HG02885 (cell line): Measurements from ENCODE around the gene AVPR2.

ENCODE experiments used
- ATAC-seq: cut with Tn5 transposase; IDR thresholded peaks from one replicate; pipeline ENCODE4 v1.9.1; 2021; ENCODE audit warnings: mild to moderate bottlenecking; ENCODE audit not compliant: unreplicated experiment, poor library complexity

The AVPR2 gene

GRCh38 chrX:153884590-153884989, 19.9 kb upstream of the AVPR2 start:
- ATAC-seq, result no peak

DNA sequence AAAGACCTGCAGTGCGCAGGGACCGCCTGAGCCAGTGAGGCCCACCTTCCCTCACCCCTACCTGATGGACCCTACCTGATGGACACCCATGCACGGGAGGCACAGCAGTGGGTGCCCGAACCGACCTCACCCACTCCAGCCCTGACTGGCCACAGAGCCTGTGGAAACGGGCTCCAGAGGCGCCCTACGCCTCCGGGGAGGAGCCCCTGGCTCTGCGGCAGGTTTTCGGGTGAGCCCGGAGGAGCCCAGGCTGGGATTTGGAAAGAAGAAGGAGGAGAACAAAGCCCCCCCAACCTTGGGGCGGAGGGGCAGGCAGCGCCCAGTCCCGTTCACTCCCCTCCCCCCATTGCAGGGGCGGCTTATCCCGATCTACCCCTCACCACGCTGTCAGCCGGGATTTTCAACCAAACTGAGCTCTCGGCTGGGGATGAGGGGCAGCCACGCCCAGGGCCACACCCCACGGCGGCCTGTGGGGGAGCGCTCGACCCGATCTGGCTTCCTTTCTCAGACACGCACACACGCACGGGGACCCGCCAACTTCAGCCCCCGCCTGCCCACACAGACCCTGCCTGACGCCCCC, 19.2 kb upstream of the AVPR2 start:
- ATAC-seq, result no peak

- no peak for ATAC-seq
These were observed 18.2 kb upstream of the AVPR2 start, which contains the start of gene L1CAM for GRCh38 chrX:153885968-153886903. TSS of gene L1CAM (minus strand) at chrX:153886173. CDS start at chrX:153875836, 10,337 bp downstream.

GRCh38 chrX:153886915-153887314, 17.6 kb upstream of the AVPR2 start:
- ATAC-seq, result no peak

- no peak for ATAC-seq
These were observed 17.1 kb upstream of the AVPR2 start for GRCh38 chrX:153887385-153887784.

- ATAC-seq, result no peak
These were observed 16.1 kb upstream of the AVPR2 start for GRCh38 chrX:153888344-153888743.

GRCh38 chrX:153889123-153889522, 15.3 kb upstream of the AVPR2 start:
- no peak for ATAC-seq

DNA sequence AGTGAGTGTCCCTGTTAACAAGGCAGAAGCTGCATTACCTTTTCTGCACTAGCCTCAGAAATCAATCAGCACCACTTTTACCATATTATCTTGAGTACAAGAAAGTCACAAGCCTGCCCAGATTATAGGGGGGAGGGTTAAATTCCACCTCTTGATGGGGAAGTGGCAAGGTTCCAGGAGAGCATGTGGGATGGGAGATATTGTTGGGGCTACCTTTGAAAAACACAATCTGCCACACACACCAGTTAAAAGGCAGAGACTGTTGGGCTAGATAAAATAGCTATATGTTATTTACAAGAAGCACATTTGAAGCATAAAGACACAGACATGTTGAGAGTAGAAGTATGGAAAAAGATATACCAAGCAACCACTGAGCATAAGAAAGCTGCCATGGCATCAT, 6.6 kb upstream of the AVPR2 start:
- no peak for ATAC-seq

GRCh38 chrX:153900831-153901752, 3.4 kb upstream of the AVPR2 start:
- peak; percentile 66 for ATAC-seq

- ATAC-seq, result no peak
These were observed 2.7 kb upstream of the AVPR2 start for GRCh38 chrX:153901753-153902140.

- ATAC-seq, result no peak
These were observed 2.1 kb upstream of the AVPR2 start for GRCh38 chrX:153902385-153902784.

DNA sequence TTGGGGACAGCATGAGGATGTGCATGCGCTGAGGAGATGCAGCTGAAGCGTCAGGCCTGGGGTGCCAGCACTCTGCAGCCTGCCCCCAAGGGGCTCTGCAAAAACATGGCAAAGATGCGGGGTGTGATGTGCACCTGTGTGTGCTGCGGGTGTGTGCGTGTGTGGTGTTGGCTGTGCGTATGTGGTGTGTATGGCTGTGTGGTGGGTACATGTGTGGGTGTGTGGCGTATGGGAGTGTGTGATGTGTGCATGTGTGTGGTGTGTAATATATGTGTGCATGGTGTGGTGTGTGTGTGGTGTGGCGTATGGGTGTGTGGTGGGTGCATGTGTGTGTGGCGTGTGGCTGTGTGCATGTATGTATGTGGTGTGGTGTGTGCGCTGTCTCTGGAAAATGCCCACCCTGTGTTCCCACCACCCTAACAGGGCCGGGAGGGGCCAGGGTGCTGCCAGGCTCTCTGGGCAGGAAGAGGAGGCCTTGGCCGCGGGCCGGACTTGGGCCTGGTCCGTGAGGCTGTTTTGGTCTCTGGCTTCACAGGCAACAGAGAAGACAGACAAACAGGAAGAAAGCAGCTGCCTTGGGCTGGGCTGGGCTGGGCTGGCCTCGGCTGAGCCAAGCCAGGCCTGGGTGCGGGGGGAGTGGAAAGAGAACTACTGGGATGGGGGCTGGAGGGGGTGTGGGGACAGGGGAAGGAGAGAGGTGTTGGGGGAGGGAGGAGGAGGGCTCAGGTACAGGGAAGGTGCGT, 1.1 kb upstream of the AVPR2 start:
- ATAC-seq, result no peak

GRCh38 chrX:153905481-153906095, 1.1 kb downstream of the AVPR2 start:
- no peak for ATAC-seq

DNA sequence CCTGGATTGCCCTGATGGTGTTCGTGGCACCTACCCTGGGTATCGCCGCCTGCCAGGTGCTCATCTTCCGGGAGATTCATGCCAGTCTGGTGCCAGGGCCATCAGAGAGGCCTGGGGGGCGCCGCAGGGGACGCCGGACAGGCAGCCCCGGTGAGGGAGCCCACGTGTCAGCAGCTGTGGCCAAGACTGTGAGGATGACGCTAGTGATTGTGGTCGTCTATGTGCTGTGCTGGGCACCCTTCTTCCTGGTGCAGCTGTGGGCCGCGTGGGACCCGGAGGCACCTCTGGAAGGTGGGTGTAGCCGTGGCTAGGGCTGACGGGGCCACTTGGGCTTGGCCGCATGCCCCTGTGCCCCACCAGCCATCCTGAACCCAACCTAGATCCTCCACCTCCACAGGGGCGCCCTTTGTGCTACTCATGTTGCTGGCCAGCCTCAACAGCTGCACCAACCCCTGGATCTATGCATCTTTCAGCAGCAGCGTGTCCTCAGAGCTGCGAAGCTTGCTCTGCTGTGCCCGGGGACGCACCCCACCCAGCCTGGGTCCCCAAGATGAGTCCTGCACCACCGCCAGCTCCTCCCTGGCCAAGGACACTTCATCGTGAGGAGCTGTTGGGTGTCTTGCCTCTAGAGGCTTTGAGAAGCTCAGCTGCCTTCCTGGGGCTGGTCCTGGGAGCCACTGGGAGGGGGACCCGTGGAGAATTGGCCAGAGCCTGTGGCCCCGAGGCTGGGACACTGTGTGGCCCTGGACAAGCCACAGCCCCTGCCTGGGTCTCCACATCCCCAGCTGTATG, 1.8 kb downstream of the AVPR2 start:
- ATAC-seq, result no peak

- no peak for ATAC-seq
These were observed 3.0 kb downstream of the AVPR2 start for GRCh38 chrX:153907456-153907855.

DNA sequence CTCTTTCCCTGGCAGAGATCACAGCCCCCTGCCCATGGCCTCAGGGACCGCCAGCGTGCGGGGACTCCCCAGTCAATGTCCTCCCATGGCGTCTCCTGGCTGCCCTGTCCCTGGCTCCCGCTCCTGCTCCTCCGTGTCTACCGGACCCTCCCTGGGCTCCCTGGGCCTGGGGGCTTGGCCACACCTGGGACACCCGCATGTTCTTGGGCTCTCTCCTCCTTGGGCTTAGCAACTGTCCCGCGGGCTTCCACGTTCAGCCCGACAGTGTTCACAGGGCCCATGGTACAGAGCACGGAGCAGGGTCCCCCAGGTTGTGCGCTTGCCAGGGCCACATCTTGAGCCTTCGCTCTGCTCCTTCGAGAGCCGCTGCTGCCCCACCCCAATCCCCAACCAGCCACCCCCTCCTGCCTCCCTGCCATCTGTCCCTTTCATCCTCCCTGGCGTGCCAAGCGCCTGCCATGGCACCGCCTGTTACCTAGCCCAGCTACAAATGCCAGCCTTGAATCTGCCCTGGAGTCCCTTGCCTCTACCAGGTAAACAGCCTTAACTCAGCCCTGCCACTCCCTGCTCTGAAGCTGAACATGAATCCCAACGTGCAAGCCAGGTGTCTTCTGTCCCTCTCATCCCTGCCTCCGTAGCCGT, 3.9 kb downstream of the AVPR2 start:
- no peak for ATAC-seq

DNA sequence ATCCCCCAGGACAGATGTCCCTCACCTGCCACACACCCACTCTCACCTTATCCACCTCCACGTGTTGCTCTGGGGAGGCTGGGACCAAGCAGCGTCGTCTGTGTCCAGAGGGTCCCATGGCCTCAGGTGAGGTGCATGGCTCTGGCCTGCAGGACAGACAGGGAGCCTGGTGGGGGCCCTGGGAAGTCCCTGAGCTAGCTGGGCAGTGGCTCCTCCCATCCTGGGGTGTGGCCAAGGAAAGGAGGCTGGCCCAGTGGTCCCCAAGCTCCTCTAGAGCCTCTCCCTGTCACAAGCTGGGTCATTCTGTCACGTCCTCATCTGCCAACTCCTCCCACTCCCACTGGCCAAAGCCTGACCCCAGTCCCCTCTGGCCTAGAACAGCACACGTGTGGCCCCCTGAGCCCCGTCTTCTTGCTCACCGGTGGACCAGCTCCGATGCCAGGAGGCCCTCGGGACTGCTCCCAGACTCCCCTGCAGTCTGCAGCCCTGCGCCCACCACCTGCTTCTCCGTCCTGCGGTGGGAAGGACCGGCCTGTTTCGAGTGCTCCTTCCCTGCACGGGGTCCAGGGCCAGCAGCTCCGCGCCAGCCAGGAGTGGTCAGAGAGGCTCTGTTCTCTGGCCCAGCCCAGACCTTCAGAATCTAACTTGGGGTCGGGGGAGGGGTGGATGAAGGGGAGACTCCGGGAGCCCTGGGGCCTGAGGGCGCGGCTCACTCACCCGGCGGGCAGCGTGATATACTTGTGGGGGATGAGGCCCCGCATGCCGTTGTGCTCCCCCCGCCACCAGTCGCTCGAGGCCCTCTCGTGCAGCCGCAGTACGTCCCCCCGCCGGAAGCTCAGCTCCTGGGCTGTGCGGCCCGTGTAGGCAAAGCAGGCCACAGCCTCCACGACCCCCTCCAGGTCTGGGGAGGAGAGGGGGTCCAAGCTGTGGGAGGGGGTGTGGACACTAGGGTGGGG, 4.8 kb downstream of the AVPR2 start:
- no peak for ATAC-seq
